Parathyroid adenoma (tissue), 2 donors: ENCODE data around the gene CYP3A5.

Experiments
- H2AFZ ChIP-seq: fragments of 300-600 bp; sonication (generic); one replicate; pipeline ENCODE4 v1.7.0; 2017; ENCODE audit warnings: antibody characterized with exemption, mild to moderate bottlenecking
- H3K27ac ChIP-seq: fragments of 300-600 bp; sonication (generic); one replicate; pipeline ENCODE4 v1.7.0; 2017
- H3K27me3 ChIP-seq: fragments of 300-600 bp; sonication (generic); one replicate; pipeline ENCODE4 v1.7.0; 2017; ENCODE audit warnings: low read length; ENCODE audit not compliant: control insufficient read depth, insufficient read depth
- H3K36me3 ChIP-seq: fragments of 300-600 bp; sonication (generic); one replicate; pipeline ENCODE4 v1.7.0; 2017; ENCODE audit warnings: low read length; ENCODE audit not compliant: control insufficient read depth, insufficient read depth
- H3K4me1 ChIP-seq: fragments of 300-600 bp; sonication (generic); one replicate; pipeline ENCODE4 v1.7.0; 2017; ENCODE audit warnings: control low read depth
- H3K4me2 ChIP-seq: fragments of 300-600 bp; sonication (generic); one replicate; pipeline ENCODE4 v1.7.0; 2017; ENCODE audit warnings: low read length
- H3K4me3 ChIP-seq: fragments of 300-600 bp; sonication (generic); one replicate; pipeline ENCODE4 v1.7.0; 2017; ENCODE audit warnings: low read depth, low read length
- H3K79me2 ChIP-seq: fragments of 300-600 bp; sonication (generic); one replicate; pipeline ENCODE4 v1.7.0; 2017; ENCODE audit warnings: control low read depth
- H3K9ac ChIP-seq: fragments of 300-600 bp; sonication (generic); one replicate; pipeline ENCODE4 v1.7.0; 2017; ENCODE audit warnings: mild to moderate bottlenecking
- H3K9me3 ChIP-seq: fragments of 300-600 bp; sonication (generic); one replicate; pipeline ENCODE4 v1.7.0; 2017; ENCODE audit warnings: low read length; ENCODE audit not compliant: control insufficient read depth
- CTCF ChIP-seq: fragments of 300-600 bp; sonication (generic); IDR thresholded peaks from one replicate; pipeline ENCODE4 v1.7.0; 2017; ENCODE audit warnings: antibody characterized with exemption, mild to moderate bottlenecking
- donor health status: primary hyperparathyroidism.

CYP3A5 gene

GRCh38 chr7:99674995-99675742 is 4.6 kb downstream of the CYP3A5 start:
- no peak overlapping the region for H3K4me3 ChIP-seq
- no peak overlapping the region for H3K27ac ChIP-seq
- H3K79me2 ChIP-seq = no peaks in the 10 kb centered on the region
- TF ChIP-seq CTCF = no peak
- no peaks in the 10 kb centered on the region for H3K4me1 ChIP-seq
- H3K36me3 ChIP-seq = no peaks in the 10 kb centered on the region
- no peaks in the 10 kb centered on the region for H3K27me3 ChIP-seq
- no peaks in the 10 kb centered on the region for H3K9me3 ChIP-seq
- no peak overlapping the region for H2AFZ ChIP-seq
- H3K9ac ChIP-seq = no peak overlapping the region
- no peak overlapping the region for H3K4me2 ChIP-seq

DNA sequence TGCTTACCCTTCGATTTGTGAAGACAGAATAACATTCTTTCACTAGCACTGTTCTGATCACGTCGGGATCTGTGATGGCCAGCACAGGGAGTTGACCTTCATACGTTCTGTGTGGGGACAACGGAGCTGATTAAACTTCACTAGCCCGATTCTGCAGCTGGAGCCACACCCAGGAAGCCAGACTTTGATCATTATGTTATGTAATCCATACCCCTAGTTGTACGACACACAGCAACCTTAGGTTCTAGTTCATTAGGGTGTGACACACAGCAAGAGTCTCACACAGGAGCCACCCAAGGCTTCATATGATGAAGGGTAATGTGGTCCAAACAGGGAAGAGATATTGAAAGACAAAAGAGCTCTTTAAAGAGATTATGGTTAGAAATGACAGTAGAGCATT is 7.2 kb downstream of the CYP3A5 start:
- no peak for TF ChIP-seq CTCF
- Histone ChIP-seq H2AFZ (no peak overlapping the region), H3K36me3 (no peaks in the 10 kb centered on the region), H3K9me3 (no peaks in the 10 kb centered on the region), H3K79me2 (no peaks in the 10 kb centered on the region), H3K4me1 (no peaks in the 10 kb centered on the region), H3K9ac (no peak overlapping the region), H3K27ac (no peak overlapping the region), H3K4me3 (no peak overlapping the region), H3K27me3 (no peaks in the 10 kb centered on the region), H3K4me2 (no peak overlapping the region)

DNA sequence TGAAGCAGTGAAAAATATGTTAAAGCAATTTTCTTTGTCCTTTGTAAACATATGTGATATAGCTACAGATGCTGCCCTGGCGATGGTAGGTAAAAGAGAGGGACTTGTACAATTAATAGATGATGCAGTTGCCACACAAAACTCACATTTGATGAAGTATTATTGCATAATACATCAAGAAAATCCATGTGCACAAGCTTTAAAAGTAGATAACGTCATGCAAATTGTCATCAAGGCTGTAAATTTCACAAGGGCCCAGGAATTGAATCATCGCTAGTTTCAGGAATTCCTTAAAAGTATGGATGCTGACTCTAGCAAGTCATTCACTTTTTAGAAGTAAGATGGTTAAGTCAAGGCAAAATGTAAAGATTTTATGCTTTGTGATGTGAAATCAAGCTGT is 10.0 kb downstream of the CYP3A5 start:
- Histone ChIP-seq H3K9ac (no peak overlapping the region), H3K9me3 (no peaks in the 10 kb centered on the region), H3K4me3 (no peak overlapping the region), H3K36me3 (no peaks in the 10 kb centered on the region), H2AFZ (no peak overlapping the region), H3K79me2 (no peaks in the 10 kb centered on the region), H3K27ac (no peak overlapping the region), H3K4me2 (no peak overlapping the region), H3K4me1 (no peaks in the 10 kb centered on the region), H3K27me3 (no peaks in the 10 kb centered on the region)
- no peak for TF ChIP-seq CTCF

- H3K79me2 ChIP-seq = no peaks in the 10 kb centered on the region
- H3K27me3 ChIP-seq = no peaks in the 10 kb centered on the region
- no peak overlapping the region for H3K4me2 ChIP-seq
- H3K27ac ChIP-seq = no peak overlapping the region
- no peaks in the 10 kb centered on the region for H3K9me3 ChIP-seq
- H3K9ac ChIP-seq = no peak overlapping the region
- H3K36me3 ChIP-seq = no peaks in the 10 kb centered on the region
- H3K4me3 ChIP-seq = no peak overlapping the region
- no peak overlapping the region for H2AFZ ChIP-seq
- no peak for TF ChIP-seq CTCF
- no peaks in the 10 kb centered on the region for H3K4me1 ChIP-seq
These were observed 11.3 kb downstream of the CYP3A5 start for GRCh38 chr7:99668541-99668940.

GRCh38 chr7:99667179-99667578 is 12.6 kb downstream of the CYP3A5 start:
- no peak overlapping the region for H3K9ac ChIP-seq
- no peaks in the 10 kb centered on the region for H3K9me3 ChIP-seq
- no peak overlapping the region for H3K27ac ChIP-seq
- no peak overlapping the region for H2AFZ ChIP-seq
- no peaks in the 10 kb centered on the region for H3K79me2 ChIP-seq
- no peaks in the 10 kb centered on the region for H3K4me1 ChIP-seq
- TF ChIP-seq CTCF = no peak
- no peak overlapping the region for H3K4me3 ChIP-seq
- no peaks in the 10 kb centered on the region for H3K27me3 ChIP-seq
- H3K4me2 ChIP-seq = no peak overlapping the region
- no peaks in the 10 kb centered on the region for H3K36me3 ChIP-seq
